Aorta (tissue), 5 donors: Measurements from ENCODE around the gene SCAPER. TPM values are rescaled to one million over a fixed set of nuclear protein-coding genes. Genes with fewer than 3 reads are reported as not detected.

Source experiments
- ATAC-seq: fragments of 200-7000 bp; cut with Tn5 transposase; one replicate; pipeline ENCODE4 v1.9.1; 2022; ENCODE audit warnings: moderate library complexity; ENCODE audit not compliant: low FRiP score
- DNase-seq, 2 donors: peaks; one replicate each; pipeline ENCODE4 v3.0.0-alpha.2; 2020
- H3K27ac ChIP-seq, 2 donors: one replicate each; pipeline ENCODE4 v1.5.1; 2013; ENCODE audit warnings: low read length in 2 of 2, mild to moderate bottlenecking in 2 of 2, moderate library complexity in 2 of 2, control low read depth in 1 of 2, inconsistent platforms in 1 of 2, low read depth in 1 of 2
- H3K27me3 ChIP-seq, 2 donors: one replicate each; pipeline ENCODE4 v1.6.1; 2013; ENCODE audit warnings: control low read depth in 1 of 2, low read length in 1 of 2, mild to moderate bottlenecking in 1 of 2, moderate library complexity in 1 of 2; ENCODE audit not compliant: insufficient read depth in 2 of 2, control insufficient read depth in 1 of 2
- H3K36me3 ChIP-seq, 2 donors: one replicate each; pipeline ENCODE4 v1.6.1; 2013; ENCODE audit warnings: control low read depth in 1 of 2, low read length in 1 of 2, mild to moderate bottlenecking in 1 of 2; ENCODE audit not compliant: insufficient read depth in 2 of 2, control insufficient read depth in 1 of 2
- H3K4me1 ChIP-seq, 2 donors: one replicate each; pipeline ENCODE4 v1.6.1; 2013; ENCODE audit warnings: low read length in 2 of 2, control low read depth in 1 of 2, mild to moderate bottlenecking in 1 of 2, moderate library complexity in 1 of 2; ENCODE audit not compliant: insufficient read depth in 2 of 2, control insufficient read depth in 1 of 2
- H3K4me3 ChIP-seq, 2 donors: one replicate each; pipeline ENCODE4 v1.5.1; 2013; ENCODE audit warnings: low read length in 2 of 2, control low read depth in 1 of 2, mild to moderate bottlenecking in 1 of 2
- H3K9me3 ChIP-seq: one replicate; pipeline ENCODE4 v1.6.1; 2013; ENCODE audit warnings: mild to moderate bottlenecking, low read length; ENCODE audit not compliant: control insufficient read depth
- WGBS, 2 donors: extraction: QIAGEN DNeasy Blood & Tissue Kit; methylation state at CpG; one replicate each; pipeline ENCODE4 v1.1.7; 2013; 5-methylcytosine and 5-hydroxymethylcytosine counted together
- intact Hi-C, 2 donors: fragments of 100-400 bp; cut with DNase I; formaldehyde crosslinking; loops; one replicate each; pipeline versions ENCODE4 v1.14.2 to v1.15.0; 2022
- polyA plus RNA-seq, 2 donors: library from polyadenylated mRNA; stranded (reverse); fragments of 200-250 nt; gene quantifications; one replicate each; pipeline ENCODE4 v1.2.3, GENCODE V29; 2013
- total RNA-seq, 2 donors: library from RNA; stranded (reverse); fragmentation: NEBNext Ultra II Directional; extraction: Animal tissue kit (Norgen Biotek cat#: 25700); gene quantifications; one replicate each; pipeline ENCODE4 v1.2.1, GENCODE V29; 2021
- donor health status: healthy with polysubstance abuse.
- donor health status: Bipolar disorder and iron deficiency.
- donor health status: DM: no; HTN: no; CAD: no.
- donor health status: DM: no; HTN: no; CAD: no.
- donor health status: DM: yes; HTN: yes; CAD: no.

SCAPER gene
- total and polyA plus RNA-seq, 4 donors = 11.9 to 44.3 (median 25.6) TPM

- Histone ChIP-seq H3K27ac (no peak overlapping the region), H3K4me3 (no peak overlapping the region), H3K9me3 (no peaks in the 10 kb centered on the region), H3K36me3 (peaks cover 0 to 2% of the 10 kb centered on the region in 2 donors), H3K4me1 (no peaks in the 10 kb centered on the region), H3K27me3 (no peaks in the 10 kb centered on the region)
- 97 to 98% methylated on average over 1 of the region's 1 CpG for WGBS, 2 donors
- DNase-seq (no peak), ATAC-seq (no peak)
- intact Hi-C loops = no loop called here
Observed at GRCh38 chr15:76353023-76353577, 552.0 kb downstream of the SCAPER start.

DNA sequence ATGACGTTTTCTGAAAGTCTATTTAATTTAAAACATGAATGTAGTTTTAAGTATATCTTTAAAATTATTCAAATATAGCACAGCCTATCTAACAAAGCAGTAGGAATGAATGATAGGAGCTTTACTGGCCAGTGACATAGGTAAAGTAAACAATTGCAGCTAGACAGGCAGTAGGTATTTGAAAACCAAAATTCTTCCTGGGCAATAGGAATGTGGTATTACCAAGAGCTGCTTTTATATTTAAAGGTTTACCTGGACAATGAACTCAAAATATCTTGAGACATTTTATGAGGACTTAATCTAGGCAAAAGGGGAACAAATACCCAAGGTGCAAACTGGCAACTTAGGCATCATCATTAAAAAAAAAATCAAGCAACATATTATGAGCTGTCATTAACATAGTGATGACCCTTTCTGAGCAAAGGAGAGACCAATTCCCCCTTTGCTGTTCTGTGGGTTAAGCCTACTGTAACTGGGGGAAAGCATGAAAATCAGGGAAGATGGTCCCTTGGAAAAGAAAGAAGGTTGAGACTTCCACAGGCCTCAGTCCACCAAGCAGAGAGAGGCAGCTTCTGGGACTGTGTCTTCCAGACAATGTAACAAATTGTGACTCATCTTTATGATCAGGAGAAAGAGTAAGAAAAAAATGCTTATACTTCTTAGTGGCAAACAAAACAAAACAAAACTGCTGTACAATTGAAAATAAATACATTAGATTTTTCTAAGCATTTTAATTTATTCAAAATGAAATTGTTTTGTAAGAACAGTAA is 555.7 kb downstream of the SCAPER start:
- WGBS, 2 donors = 95 to 97% methylated on average over 1 of the region's 1 CpG
- Histone ChIP-seq H3K27me3 (no peaks in the 10 kb centered on the region), H3K27ac (no peak overlapping the region), H3K4me3 (no peak overlapping the region), H3K9me3 (no peaks in the 10 kb centered on the region), H3K4me1 (no peaks in the 10 kb centered on the region), H3K36me3 (peaks cover 0 to 2% of the 10 kb centered on the region in 2 donors)
- ATAC-seq (no peak), DNase-seq (no peak)
- intact Hi-C loops = no loop called here

GRCh38 chr15:76347482-76348055 is 557.6 kb downstream of the SCAPER start:
- H3K36me3 ChIP-seq = no peaks in the 10 kb centered on the region
- intact Hi-C loops = no loop called here
- no peak overlapping the region for H3K4me3 ChIP-seq
- H3K4me1 ChIP-seq = no peaks in the 10 kb centered on the region
- H3K9me3 ChIP-seq = no peaks in the 10 kb centered on the region
- DNase-seq = no peak
- WGBS, 2 donors = 96 to 98% methylated on average over 13 of the region's 13 CpGs
- H3K27ac ChIP-seq = no peak overlapping the region
- ATAC-seq = no peak
- no peaks in the 10 kb centered on the region for H3K27me3 ChIP-seq

DNA sequence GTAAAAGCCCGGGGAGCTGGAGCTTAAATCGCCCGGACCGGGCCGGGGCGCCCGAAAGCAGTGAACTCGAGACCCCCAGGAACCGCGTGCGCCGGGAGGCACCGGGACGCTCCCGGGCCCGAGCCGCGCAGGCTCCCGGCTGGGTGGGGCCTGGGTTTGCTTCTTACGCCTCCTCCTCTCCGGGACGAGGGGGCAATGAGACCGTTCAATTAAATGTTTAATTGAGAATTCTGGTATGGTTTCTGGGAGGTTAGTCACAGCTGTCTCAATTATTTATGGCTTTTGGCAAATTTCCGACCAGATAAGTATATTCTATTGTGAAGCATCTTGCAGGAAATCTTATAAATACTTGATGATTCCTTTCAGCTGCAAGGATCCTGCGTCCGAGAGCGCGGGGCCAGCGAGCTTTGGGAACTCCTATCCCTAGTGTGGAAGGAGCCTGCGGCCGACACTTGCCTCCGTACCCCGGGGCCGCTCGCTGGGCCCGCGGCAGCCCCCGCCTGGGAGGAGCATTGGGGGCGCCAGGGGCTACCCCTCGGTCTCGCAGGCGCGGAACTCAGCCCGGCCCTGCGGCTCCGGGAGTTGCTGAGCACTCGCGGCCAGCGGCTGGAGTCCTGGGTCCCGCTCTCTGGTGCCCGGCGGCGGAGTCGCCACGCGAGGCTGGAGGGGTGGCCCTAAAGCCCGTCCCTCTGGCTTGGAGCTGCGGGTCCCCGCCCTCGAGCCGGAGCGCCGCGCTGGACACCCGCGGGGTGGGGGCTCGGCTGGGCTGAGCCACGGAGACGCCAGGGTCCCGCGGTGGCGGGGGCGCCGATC is 558.3 kb downstream of the SCAPER start:
- no peaks in the 10 kb centered on the region for H3K4me1 ChIP-seq
- ATAC-seq (peak; percentile 43), DNase-seq (no peak)
- intact Hi-C loops = no loop called here
- H3K36me3 ChIP-seq = no peaks in the 10 kb centered on the region
- no peaks in the 10 kb centered on the region for H3K27me3 ChIP-seq
- H3K9me3 ChIP-seq = no peaks in the 10 kb centered on the region
- H3K27ac ChIP-seq = no peak overlapping the region
- H3K4me3 ChIP-seq = peak overlapping the region in 1 of 2 donors; percentile 4
- 12 to 13% methylated on average over 74 of the region's 74 CpGs for WGBS, 2 donors

GRCh38 chr15:76345880-76346668 is 559.1 kb downstream of the SCAPER start:
- Histone ChIP-seq H3K4me1 (no peaks in the 10 kb centered on the region), H3K4me3 (peak overlapping the region in 1 of 2 donors; percentile 4), H3K27me3 (no peaks in the 10 kb centered on the region), H3K36me3 (no peaks in the 10 kb centered on the region), H3K27ac (no peak overlapping the region), H3K9me3 (no peaks in the 10 kb centered on the region)
- ATAC-seq (peak; percentile 48), DNase-seq (peak in 1 of 2 donors; percentile 56)
- 9% methylated on average over 64 to 65 of the region's 65 CpGs for WGBS, 2 donors
- intact Hi-C loops = no loop called here

DNA sequence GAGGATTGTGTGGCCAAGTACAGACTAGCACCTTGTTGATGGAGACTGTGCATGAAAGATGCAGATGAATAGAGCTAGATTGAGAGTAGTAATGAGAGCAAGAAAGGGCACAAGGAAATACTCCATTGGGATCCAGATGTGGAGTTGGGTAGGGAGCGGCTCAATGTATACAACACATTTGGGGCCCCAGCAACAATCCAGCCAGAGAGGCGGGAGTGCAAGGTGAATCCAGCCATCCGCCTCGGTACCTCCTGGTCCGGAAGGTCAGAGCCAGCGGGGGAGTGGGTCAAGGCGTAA is 559.6 kb downstream of the SCAPER start:
- no peaks in the 10 kb centered on the region for H3K4me1 ChIP-seq
- ATAC-seq (no peak), DNase-seq (no peak)
- intact Hi-C loops = no loop called here
- H3K27ac ChIP-seq = no peak overlapping the region
- H3K36me3 ChIP-seq = no peaks in the 10 kb centered on the region
- no peak overlapping the region for H3K4me3 ChIP-seq
- 27 to 35% methylated on average over 7 of the region's 7 CpGs for WGBS, 2 donors
- no peaks in the 10 kb centered on the region for H3K27me3 ChIP-seq
- H3K9me3 ChIP-seq = no peaks in the 10 kb centered on the region

- ATAC-seq (no peak), DNase-seq (no peak)
- no peak overlapping the region for H3K27ac ChIP-seq
- 39 to 51% methylated on average over 3 of the region's 3 CpGs for WGBS, 2 donors
- H3K9me3 ChIP-seq = no peaks in the 10 kb centered on the region
- H3K27me3 ChIP-seq = no peaks in the 10 kb centered on the region
- intact Hi-C loops = no loop called here
- H3K36me3 ChIP-seq = no peaks in the 10 kb centered on the region
- no peak overlapping the region for H3K4me3 ChIP-seq
- H3K4me1 ChIP-seq = no peaks in the 10 kb centered on the region
Observed at GRCh38 chr15:76344893-76345582, 560.1 kb downstream of the SCAPER start.
